ENCODE results near the gene ZIC5. TPM values are rescaled to one million over a fixed set of nuclear protein-coding genes. Genes with fewer than 3 reads are reported as not detected.

The ZIC5 gene
- total RNA-seq, 1 donor from 2014 or later: not detected

GRCh38 chr13:99987154-99988019 is 15.8 kb upstream of the ZIC5 start:
- DNase-seq (ENCODE audit: low spot score): no peak

GRCh38 chr13:99986741-99987140 is 15.2 kb upstream of the ZIC5 start:
- DNase-seq (ENCODE audit: low spot score): no peak

- DNase-seq (ENCODE audit: low spot score): no peak
These were observed 14.4 kb upstream of the ZIC5 start for GRCh38 chr13:99985886-99986527.

- no peak for DNase-seq (ENCODE audit: low spot score)
These were observed 13.8 kb upstream of the ZIC5 start for GRCh38 chr13:99985241-99985874.

- no peak for DNase-seq (ENCODE audit: low spot score)
These were observed 13.1 kb upstream of the ZIC5 start for GRCh38 chr13:99984461-99985240.

- no peak for DNase-seq (ENCODE audit: low spot score)
These were observed 12.2 kb upstream of the ZIC5 start for GRCh38 chr13:99983499-99984401.

GRCh38 chr13:99982731-99983498 is 11.3 kb upstream of the ZIC5 start:
- DNase-seq (ENCODE audit: low spot score): no peak

- DNase-seq (ENCODE audit: low spot score): no peak
These were observed 10.6 kb upstream of the ZIC5 start for GRCh38 chr13:99982036-99982730.

- no peak for DNase-seq (ENCODE audit: low spot score)
These were observed 10.1 kb upstream of the ZIC5 start, which contains the start of gene ZIC2 for GRCh38 chr13:99981735-99982035. Gene ZIC2, plus strand, starts transcription at chr13:99981784. Its CDS starts 281 bp downstream, at chr13:99982065.

- no peak for DNase-seq (ENCODE audit: low spot score)
These were observed 9.5 kb upstream of the ZIC5 start for GRCh38 chr13:99980824-99981734.

GRCh38 chr13:99980201-99980823 is 8.7 kb upstream of the ZIC5 start:
- DNase-seq (ENCODE audit: low spot score): no peak

- no peak for DNase-seq (ENCODE audit: low spot score)
These were observed 8.1 kb upstream of the ZIC5 start for GRCh38 chr13:99979453-99980200.

GRCh38 chr13:99978799-99979452 is 7.4 kb upstream of the ZIC5 start:
- no peak for DNase-seq (ENCODE audit: low spot score)

- no peak for DNase-seq (ENCODE audit: low spot score)
These were observed 6.6 kb upstream of the ZIC5 start for GRCh38 chr13:99977912-99978798.

- no peak for DNase-seq (ENCODE audit: low spot score)
These were observed 5.9 kb upstream of the ZIC5 start for GRCh38 chr13:99977334-99977911.

Data from ureter (tissue), 1 donor.